Activated CD4-positive, alpha-beta memory T cell treated with anti-CD3 and anti-CD28 coated beads for 36 hours (primary cell): Measurements from ENCODE around the gene CDYL. TPM values are rescaled to one million over a fixed set of nuclear protein-coding genes. Genes with fewer than 3 reads are reported as not detected.

Source experiments
- CTCF ChIA-PET: fragments of 350-600 bp; sonication (Branson Sonifier 250); formaldehyde crosslinking; loops from one replicate; lab custom pipeline; 2021; ENCODE audit warnings: antibody characterized with exemption, inconsistent platforms; lab: Charles Lee
- POLR2A ChIA-PET: fragments of 350-600 bp; sonication (Branson Sonifier 250); formaldehyde crosslinking; loops from one replicate; lab custom pipeline; 2021; ENCODE audit warnings: antibody characterized with exemption; lab: Charles Lee
- DNase-seq: peaks from one replicate; pipeline ENCODE4 v3.0.0-alpha.2; 2020
- H3K27ac Mint-ChIP-seq: one replicate; pipeline ENCODE4 v1.8.0; 2021; ENCODE audit warnings: mixed read lengths
- H3K27me3 Mint-ChIP-seq: one replicate; pipeline ENCODE4 v1.8.0; 2021; ENCODE audit warnings: mixed read lengths
- H3K36me3 Mint-ChIP-seq: one replicate; pipeline ENCODE4 v1.8.0; 2021; ENCODE audit warnings: mixed read lengths
- H3K4me1 Mint-ChIP-seq: one replicate; pipeline ENCODE4 v1.8.0; 2021; ENCODE audit warnings: low read depth, mixed read lengths
- H3K4me3 Mint-ChIP-seq: one replicate; pipeline ENCODE4 v1.8.0; 2021; ENCODE audit warnings: mild to moderate bottlenecking, mixed read lengths
- H3K9me3 Mint-ChIP-seq: one replicate; pipeline ENCODE4 v1.8.0; 2021; ENCODE audit warnings: mixed read lengths
- intact Hi-C: fragments of 100-400 bp; cut with micrococcal nuclease; formaldehyde crosslinking; loops from one replicate; pipeline ENCODE4 v1.15.1; 2023
- total RNA-seq, 2 experiments: library from RNA; stranded (reverse); gene quantifications; one replicate each; pipeline ENCODE4 v1.2.3, GENCODE V29; 2021

CDYL gene
- total RNA-seq, 2 experiments from 2014 or later, result 22.4 to 24.4 TPM

DNA sequence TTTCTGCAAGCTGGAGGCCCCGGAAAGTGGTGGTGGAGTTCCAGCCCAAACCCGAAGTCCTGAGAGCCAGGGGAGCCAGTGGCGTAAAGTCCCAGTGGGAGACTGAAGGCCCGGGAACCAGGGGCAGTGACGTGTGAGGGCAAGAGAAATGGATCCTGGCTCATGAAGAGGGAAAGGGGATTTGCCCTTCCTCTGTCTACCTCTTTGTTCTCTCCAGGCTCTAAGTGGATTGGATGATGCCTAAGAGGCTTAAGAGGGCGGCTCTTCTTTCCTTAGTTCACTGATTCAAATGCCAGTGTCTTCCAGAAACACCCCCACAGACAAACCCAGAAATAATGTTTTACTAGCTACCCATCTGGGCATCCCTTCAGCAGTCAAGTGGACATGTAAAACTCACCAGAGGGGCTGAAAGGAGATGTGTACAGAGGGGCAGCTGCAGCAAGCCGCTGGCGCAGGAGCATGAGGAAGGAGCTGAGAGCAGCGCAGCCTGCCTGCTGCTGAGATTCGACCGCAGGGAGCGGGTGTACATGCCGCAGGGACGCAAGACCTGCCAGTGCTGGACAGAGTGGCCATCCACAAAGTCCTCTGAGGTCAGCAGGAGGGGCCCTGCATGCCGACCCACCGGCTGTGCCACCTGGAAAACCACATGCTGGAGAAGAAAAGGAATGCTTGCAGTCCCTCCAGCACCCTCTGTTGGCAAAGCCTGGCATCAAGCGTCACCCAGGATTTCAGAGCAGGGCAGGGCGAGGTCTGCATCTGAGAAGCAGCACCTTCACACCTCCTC lies 29.5 kb downstream of the CDYL start:
- H3K4me3 Mint-ChIP-seq, result no peak overlapping the region
- peaks cover 20% of the 10 kb centered on the region for H3K9me3 Mint-ChIP-seq
- intact Hi-C loops, result loop anchor here (10.0 kb wide), 1 partner anchor 171 kb away; no protein-coding TSS in a partner anchor
- H3K4me1 Mint-ChIP-seq, result peaks cover 80% of the 10 kb centered on the region
- ChIA-PET POLR2A (no interaction called here), CTCF (no interaction called here)
- DNase-seq, result peak; percentile 44
- H3K27ac Mint-ChIP-seq, result no peak overlapping the region
- no peaks in the 10 kb centered on the region for H3K27me3 Mint-ChIP-seq
- H3K36me3 Mint-ChIP-seq, result peaks cover 8% of the 10 kb centered on the region

DNA sequence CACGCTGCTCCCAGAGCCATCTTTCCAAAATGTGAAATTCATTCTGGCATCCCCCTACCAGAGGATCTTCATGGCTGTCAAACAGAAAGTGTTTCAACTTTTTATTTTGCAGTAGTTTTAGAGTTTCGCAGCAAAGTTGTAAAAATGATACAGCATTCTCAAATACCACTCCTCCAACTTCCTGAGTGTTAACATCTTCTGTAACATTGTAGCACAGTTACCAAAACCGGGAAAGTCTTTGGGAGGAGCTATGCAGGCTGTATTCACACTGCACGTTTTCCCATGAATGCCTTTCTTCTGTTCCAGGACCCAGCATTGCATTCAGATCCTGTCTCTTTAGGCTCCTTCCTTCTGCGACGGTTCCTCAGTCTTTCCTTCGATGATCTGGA lies 30.1 kb downstream of the CDYL start:
- no peak overlapping the region for H3K4me3 Mint-ChIP-seq
- POLR2A ChIA-PET, result no interaction called here
- peaks cover 79% of the 10 kb centered on the region for H3K4me1 Mint-ChIP-seq
- CTCF ChIA-PET, result no interaction called here
- H3K27me3 Mint-ChIP-seq, result no peaks in the 10 kb centered on the region
- no peak overlapping the region for H3K27ac Mint-ChIP-seq
- intact Hi-C loops, result loop anchor here (10.0 kb wide), 1 partner anchor 172 kb away; no protein-coding TSS in a partner anchor
- peaks cover 8% of the 10 kb centered on the region for H3K36me3 Mint-ChIP-seq
- peaks cover 18% of the 10 kb centered on the region for H3K9me3 Mint-ChIP-seq
- DNase-seq, result no peak

DNA sequence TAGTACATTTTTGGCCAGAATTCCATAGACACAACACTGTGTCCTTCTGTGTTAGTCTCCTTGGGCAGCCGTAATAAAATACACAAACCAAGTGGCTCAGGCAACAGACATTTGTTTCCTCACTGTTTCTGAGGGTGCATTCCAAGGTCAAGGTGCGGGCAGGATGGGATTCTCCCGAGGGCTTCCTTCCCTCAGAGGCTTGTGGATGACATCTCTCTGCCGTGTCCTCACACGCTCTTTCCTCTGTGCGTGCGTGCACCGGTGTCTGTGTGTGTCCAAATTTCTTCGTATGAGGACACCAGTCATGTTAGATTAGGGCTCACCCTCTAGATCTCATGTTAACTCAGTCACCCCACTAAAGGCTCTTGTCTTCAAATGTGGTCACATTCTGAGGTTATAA lies 30.6 kb downstream of the CDYL start:
- DNase-seq, result no peak
- peaks cover 18% of the 10 kb centered on the region for H3K9me3 Mint-ChIP-seq
- ChIA-PET POLR2A (no interaction called here), CTCF (no interaction called here)
- H3K27me3 Mint-ChIP-seq, result no peaks in the 10 kb centered on the region
- no peak overlapping the region for H3K4me3 Mint-ChIP-seq
- H3K27ac Mint-ChIP-seq, result no peak overlapping the region
- H3K4me1 Mint-ChIP-seq, result peaks cover 76% of the 10 kb centered on the region
- intact Hi-C loops, result loop anchor here (10.0 kb wide), 1 partner anchor 172 kb away; no protein-coding TSS in a partner anchor
- H3K36me3 Mint-ChIP-seq, result peaks cover 8% of the 10 kb centered on the region

DNA sequence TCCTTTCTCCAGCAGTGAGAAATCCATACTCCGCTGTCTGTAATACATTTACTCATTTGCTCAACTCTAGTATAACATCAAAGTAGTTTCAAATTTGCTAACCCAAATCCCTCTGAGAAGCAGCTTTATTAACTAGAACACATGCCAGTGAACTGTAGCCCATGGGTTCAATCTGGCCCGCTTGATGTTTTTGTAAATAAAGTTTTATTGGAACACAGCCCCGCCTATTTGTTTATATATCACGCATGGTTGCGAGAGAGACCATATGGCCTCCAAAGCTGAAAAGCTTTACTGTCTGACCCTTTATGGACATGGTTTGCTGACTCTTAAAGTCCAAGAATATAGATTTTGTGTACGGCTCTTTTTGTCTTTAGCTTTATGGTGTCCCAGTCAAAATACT lies 32.2 kb downstream of the CDYL start:
- H3K27me3 Mint-ChIP-seq, result no peaks in the 10 kb centered on the region
- H3K36me3 Mint-ChIP-seq, result peaks cover 8% of the 10 kb centered on the region
- intact Hi-C loops, result loop anchor here (10.0 kb wide), 1 partner anchor 174 kb away; no protein-coding TSS in a partner anchor
- no peak overlapping the region for H3K4me3 Mint-ChIP-seq
- peaks cover 18% of the 10 kb centered on the region for H3K9me3 Mint-ChIP-seq
- DNase-seq, result no peak
- H3K27ac Mint-ChIP-seq, result no peak overlapping the region
- CTCF ChIA-PET, result no interaction called here
- POLR2A ChIA-PET, result no interaction called here
- peaks cover 74% of the 10 kb centered on the region for H3K4me1 Mint-ChIP-seq

DNA sequence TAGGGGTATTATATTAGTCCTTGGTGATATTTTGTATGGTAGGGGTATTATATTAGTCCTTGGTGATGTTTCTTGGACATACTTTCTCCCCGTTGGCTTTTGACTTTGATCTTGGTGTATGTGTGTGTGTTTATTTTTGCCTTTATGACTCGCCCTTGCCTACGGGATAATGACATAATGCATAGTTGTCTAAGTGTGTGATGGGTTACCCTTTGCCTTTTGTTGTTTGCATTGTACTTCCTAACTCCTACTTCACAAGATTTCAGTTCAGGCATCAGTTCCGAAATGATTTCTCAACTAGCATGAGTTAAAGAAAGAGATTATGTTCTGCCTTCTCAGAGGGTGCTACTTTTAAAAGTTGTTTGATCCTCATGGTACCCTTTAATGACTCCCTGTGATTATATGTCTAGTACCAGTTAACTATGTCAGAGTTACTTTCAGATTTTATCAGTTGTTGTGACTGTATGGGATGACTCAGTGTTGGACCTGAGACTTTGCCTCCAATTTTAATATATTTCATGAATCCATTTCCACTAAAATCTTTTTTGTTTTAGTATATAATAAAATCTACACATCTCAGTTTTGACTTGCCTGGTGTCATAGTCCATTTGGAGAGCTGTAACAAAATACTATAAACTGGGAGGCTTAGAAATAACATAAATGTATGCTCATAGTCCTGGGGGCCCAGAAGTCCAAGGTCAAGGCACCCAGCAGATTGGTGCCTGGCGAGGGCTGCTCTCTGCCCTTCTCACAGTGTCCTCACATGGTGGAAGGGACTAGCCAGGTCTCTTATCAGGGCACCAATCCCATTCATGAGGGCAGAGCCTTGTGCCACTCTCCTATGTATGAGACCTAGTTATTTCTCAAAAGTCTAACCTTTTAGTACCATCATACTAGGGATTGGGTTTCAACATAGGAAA lies 34.1 kb downstream of the CDYL start:
- Mint-ChIP-seq H3K9me3 (peaks cover 18% of the 10 kb centered on the region), H3K4me3 (no peak overlapping the region), H3K27ac (no peak overlapping the region), H3K27me3 (no peaks in the 10 kb centered on the region), H3K36me3 (peaks cover 8% of the 10 kb centered on the region), H3K4me1 (peaks cover 72% of the 10 kb centered on the region)
- ChIA-PET CTCF (interaction anchor here (1.1 kb wide), 1 partner anchor 8 kb away, joined by 4 read pairs; no protein-coding TSS in a partner anchor), POLR2A (no interaction called here)
- DNase-seq, result no peak
- intact Hi-C loops, result loop anchor here (2.0 to 10.0 kb wide), 3 partner anchors 19 to 175 kb away; no protein-coding TSS in a partner anchor

DNA sequence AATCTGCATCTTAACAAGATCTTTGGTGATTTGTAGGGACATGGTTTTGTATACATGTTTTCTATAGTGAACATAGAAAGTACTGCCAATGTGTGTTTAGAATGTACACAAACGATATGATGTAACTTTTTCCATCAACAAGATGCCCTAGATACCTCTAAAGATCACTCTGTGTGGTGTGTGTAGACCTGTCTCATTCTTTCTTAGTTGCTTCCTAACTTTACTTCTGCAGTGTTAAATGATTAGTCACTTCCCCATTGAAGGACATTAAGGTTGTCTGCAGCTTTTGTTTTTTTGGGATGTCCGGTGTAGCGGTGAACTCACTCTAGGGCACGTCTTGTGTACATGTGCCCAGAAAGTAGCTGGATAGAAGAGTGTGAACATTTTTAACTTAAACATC lies 35.9 kb downstream of the CDYL start:
- ChIA-PET CTCF (no interaction called here), POLR2A (no interaction called here)
- no peaks in the 10 kb centered on the region for H3K27me3 Mint-ChIP-seq
- H3K9me3 Mint-ChIP-seq, result peaks cover 18% of the 10 kb centered on the region
- peaks cover 56% of the 10 kb centered on the region for H3K4me1 Mint-ChIP-seq
- no peak overlapping the region for H3K27ac Mint-ChIP-seq
- no peak for DNase-seq
- intact Hi-C loops, result loop anchor here (5.0 kb wide), 1 partner anchor 125 kb away; no protein-coding TSS in a partner anchor
- no peak overlapping the region for H3K4me3 Mint-ChIP-seq
- H3K36me3 Mint-ChIP-seq, result peaks cover 8% of the 10 kb centered on the region

DNA sequence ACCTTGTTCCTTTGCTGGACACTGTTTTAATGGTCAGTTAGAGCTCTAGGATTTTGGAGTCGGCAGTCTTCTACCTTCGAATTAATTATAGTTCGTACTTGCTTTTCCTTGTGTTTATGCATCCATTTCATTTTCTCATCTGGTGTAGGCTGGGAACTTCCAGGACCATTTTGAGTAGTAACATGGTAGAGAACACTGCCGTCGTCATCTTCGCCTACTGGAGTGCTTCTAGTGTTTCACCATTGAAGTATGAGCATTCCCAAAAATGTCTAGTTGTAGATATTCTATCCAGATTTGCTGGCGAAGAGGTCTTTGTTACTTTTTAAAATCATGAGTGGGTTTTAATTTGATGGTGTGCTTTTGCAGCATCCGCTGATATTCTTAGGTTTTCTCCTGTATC lies 36.9 kb downstream of the CDYL start:
- peaks cover 53% of the 10 kb centered on the region for H3K4me1 Mint-ChIP-seq
- no peaks in the 10 kb centered on the region for H3K27me3 Mint-ChIP-seq
- no peak overlapping the region for H3K27ac Mint-ChIP-seq
- H3K4me3 Mint-ChIP-seq, result no peak overlapping the region
- CTCF ChIA-PET, result no interaction called here
- DNase-seq, result no peak
- peaks cover 18% of the 10 kb centered on the region for H3K9me3 Mint-ChIP-seq
- POLR2A ChIA-PET, result no interaction called here
- peaks cover 8% of the 10 kb centered on the region for H3K36me3 Mint-ChIP-seq
- intact Hi-C loops, result loop anchor here (5.0 kb wide), 1 partner anchor 124 kb away; no protein-coding TSS in a partner anchor

DNA sequence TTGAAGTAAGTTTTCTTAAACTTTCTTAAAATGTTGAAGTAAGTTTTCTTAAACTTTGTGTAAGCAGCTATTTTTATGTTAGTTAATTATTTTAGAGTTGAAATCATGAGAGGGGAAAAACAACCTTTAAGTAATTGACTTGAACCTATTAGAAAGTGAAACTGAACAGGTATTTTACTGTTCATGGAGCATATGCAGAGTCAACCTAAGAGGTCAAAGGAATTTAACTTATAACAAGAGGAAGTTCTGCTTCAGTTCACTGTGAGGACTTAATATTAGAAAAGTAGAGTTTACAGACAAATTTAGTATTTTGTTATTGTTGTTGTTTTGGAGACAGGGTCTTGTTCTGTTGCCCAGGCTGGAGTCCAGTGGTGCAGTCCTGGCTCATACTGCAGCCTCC lies 38.0 kb downstream of the CDYL start:
- DNase-seq, result no peak
- CTCF ChIA-PET, result no interaction called here
- Mint-ChIP-seq H3K27me3 (no peaks in the 10 kb centered on the region), H3K36me3 (peaks cover 2% of the 10 kb centered on the region), H3K27ac (no peak overlapping the region), H3K4me3 (no peak overlapping the region), H3K4me1 (peaks cover 56% of the 10 kb centered on the region), H3K9me3 (peaks cover 7% of the 10 kb centered on the region)
- POLR2A ChIA-PET, result interaction anchor here (0.7 kb wide), 1 partner anchor 143 kb away, joined by 4 read pairs; no protein-coding TSS in a partner anchor
- intact Hi-C loops, result loop anchor here (5.0 kb wide), 1 partner anchor 123 kb away; no protein-coding TSS in a partner anchor

DNA sequence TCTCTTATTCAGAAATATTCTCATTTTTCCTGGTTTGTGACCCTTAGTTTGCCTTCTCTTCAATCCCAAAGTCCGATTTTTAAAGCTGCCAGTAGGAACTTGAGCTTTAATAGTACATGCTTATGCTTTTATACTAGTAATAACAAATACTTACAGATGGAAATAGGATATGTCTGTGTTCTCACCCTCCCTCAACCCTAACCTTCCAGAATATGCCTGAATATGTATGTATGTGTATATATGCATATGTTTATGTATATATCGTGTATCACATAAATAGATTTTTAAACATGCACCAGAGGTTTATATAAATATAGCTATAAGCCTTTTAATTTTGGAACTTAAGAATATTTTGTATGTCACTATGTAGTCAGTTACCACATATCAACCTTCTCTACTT lies 38.8 kb downstream of the CDYL start:
- intact Hi-C loops, result loop anchor here (5.0 kb wide), 1 partner anchor 122 kb away; no protein-coding TSS in a partner anchor
- ChIA-PET CTCF (interaction anchor here (0.9 kb wide), 1 partner anchor 25 kb away, joined by 4 read pairs; no protein-coding TSS in a partner anchor), POLR2A (no interaction called here)
- H3K27ac Mint-ChIP-seq, result no peak overlapping the region
- no peaks in the 10 kb centered on the region for H3K27me3 Mint-ChIP-seq
- peaks cover 3% of the 10 kb centered on the region for H3K9me3 Mint-ChIP-seq
- H3K36me3 Mint-ChIP-seq, result no peaks in the 10 kb centered on the region
- H3K4me3 Mint-ChIP-seq, result no peak overlapping the region
- H3K4me1 Mint-ChIP-seq, result peaks cover 61% of the 10 kb centered on the region
- DNase-seq, result no peak

DNA sequence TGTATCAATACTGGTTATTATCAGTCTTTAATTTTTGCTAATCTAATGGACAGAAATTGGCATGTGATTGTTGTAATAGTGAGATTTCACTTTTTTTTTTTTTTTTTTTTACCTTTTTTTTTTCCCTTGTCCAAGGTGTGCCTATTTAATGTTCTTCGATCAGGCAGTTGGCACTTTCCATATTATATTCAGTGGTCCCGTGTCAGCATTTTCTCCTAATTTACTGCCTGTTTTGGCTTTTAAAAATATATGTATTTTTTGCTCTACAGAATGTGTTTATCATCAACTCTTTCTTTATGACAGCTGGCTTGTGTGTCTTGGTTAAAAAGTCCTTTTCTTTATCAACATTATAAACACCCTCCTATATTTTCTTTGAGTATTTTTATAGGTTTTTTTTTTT lies 39.4 kb downstream of the CDYL start:
- H3K36me3 Mint-ChIP-seq, result no peaks in the 10 kb centered on the region
- no peaks in the 10 kb centered on the region for H3K27me3 Mint-ChIP-seq
- H3K4me1 Mint-ChIP-seq, result peaks cover 61% of the 10 kb centered on the region
- DNase-seq, result no peak
- no peak overlapping the region for H3K4me3 Mint-ChIP-seq
- H3K9me3 Mint-ChIP-seq, result no peaks in the 10 kb centered on the region
- no peak overlapping the region for H3K27ac Mint-ChIP-seq
- intact Hi-C loops, result no loop called here
- POLR2A ChIA-PET, result no interaction called here
- CTCF ChIA-PET, result interaction anchor here (0.9 kb wide), 1 partner anchor 25 kb away, joined by 4 read pairs; no protein-coding TSS in a partner anchor

DNA sequence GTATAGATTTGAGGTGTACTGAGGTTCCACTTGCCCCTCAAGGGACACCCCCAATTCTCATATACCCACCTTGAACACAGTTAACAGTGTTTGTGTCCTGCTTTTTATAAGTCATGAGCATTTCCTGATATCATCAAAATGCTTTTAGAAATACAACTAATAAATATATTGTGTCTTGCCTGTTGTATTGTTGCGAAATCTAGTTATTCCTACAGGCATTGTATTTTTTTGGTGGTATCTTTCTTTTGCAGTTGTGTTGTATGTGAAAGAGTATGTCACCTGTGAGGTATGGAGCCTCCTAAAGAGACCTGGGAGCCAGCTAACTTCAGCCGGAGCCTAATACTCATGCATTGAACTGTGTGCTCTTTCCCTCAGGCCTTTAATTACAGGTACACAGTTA lies 40.7 kb downstream of the CDYL start:
- Mint-ChIP-seq H3K4me3 (no peak overlapping the region), H3K9me3 (no peaks in the 10 kb centered on the region)
- POLR2A ChIA-PET, result no interaction called here

DNA sequence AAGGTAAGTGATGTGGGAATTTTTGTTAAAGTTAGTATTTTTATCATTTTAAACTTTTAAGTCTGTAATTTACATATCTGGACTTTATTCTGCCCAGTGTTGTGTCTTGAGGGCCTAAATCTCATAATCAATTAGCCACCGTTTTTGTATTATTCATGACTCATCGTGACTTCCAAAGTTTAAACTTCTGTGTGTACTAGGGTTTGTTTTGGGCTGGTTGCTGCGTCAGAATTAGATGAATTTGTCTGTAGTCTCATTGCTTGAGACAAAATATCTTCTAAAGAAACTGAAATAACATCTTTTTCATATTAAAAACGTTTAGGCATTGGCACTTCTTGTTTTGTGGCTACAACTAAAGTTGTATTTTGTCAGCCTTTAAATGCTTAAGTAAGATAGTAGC lies 41.3 kb downstream of the CDYL start:
- Mint-ChIP-seq H3K9me3 (no peaks in the 10 kb centered on the region), H3K27me3 (no peaks in the 10 kb centered on the region), H3K4me1 (peaks cover 53% of the 10 kb centered on the region), H3K36me3 (peaks cover 4% of the 10 kb centered on the region), H3K27ac (no peak overlapping the region), H3K4me3 (no peak overlapping the region)
- intact Hi-C loops, result no loop called here
- DNase-seq, result no peak
- CTCF ChIA-PET, result interaction anchor here (0.7 kb wide), 1 partner anchor 8 kb away, joined by 3 read pairs; no protein-coding TSS in a partner anchor
- POLR2A ChIA-PET, result no interaction called here

More for the DNA sequence above, 40.7 kb downstream of the CDYL start:
- H3K36me3 Mint-ChIP-seq, result peaks cover 4% of the 10 kb centered on the region
- peaks cover 60% of the 10 kb centered on the region for H3K4me1 Mint-ChIP-seq
- DNase-seq, result no peak
- intact Hi-C loops, result no loop called here
- CTCF ChIA-PET, result no interaction called here
- H3K27me3 Mint-ChIP-seq, result no peaks in the 10 kb centered on the region
- no peak overlapping the region for H3K27ac Mint-ChIP-seq
